Midbrain (tissue), 1 donor: Measurements from ENCODE around the gene FGF12.

ENCODE experiments used
- DNase-seq: peaks from one replicate; lab custom pipeline; 2025; lab: John Stamatoyannopoulos, UW

The FGF12 gene

DNA sequence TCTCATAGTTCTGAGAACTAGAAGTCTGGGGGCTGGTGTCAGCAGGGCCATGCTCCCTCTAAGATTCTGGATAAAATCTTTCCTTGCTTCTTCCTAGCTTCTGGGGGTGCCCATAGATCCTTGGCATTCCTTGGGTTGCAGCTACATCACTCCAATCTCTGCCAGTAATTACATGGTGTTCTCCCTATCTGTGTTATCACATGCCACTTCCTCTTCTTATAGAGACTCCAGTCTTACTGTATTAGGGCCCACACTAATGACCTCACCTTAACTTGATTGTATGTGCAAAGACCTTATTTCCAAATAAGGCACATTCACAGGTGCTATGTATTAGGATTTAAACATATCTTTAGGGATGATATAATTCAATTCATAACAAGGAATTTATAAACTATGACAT is 618.5 kb downstream of the FGF12 start:
- DNase-seq: no peak

DNA sequence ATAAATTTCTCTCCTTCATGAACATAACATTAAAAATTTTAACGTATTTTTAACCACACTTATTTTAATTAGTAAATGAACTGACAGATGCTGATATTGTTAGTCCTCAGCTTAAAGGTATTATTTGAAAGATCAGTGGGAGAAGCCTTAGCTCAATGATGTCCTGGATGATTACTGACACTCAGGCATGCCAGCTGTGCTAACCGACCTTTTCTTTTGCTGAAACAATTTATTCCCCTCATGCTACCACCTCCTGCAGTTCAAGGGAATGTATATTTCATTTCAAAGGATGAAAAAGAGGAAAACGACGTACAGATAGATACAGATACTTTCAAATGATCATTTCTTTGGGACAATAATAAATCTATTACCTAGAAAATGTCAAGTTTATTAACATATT is 620.8 kb downstream of the FGF12 start:
- no peak for DNase-seq

DNA sequence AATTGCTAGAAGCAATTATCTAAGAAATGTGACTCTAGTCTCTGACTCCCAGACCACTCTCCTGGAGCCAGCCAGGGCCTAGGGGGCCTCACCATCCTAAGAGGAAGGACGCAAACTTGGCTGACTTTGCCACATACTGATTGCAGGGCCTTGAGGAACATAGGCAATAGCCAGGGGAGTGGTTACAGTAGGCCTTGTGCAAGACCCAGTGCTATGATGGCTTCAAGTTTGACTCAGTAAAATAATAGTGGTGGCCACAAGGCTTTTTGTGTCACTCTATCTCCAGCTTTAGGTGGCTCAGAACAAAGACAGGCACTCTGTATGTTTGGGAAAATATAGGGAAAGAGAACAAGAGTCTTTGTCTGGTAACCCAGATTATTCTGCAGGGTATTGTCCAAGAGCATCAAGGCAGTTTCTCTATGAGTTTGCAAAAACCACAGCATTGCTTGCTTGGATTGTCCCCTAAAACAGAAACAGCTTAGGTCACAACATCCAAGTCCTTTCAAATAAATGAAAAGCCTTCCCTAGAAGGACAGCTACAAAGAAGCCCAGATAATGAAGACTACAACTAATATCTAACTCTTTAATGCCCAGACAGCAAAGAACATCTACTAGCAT is 634.8 kb downstream of the FGF12 start:
- no peak for DNase-seq

GRCh38 chr3:192091831-192092230 is 635.5 kb downstream of the FGF12 start:
- DNase-seq: no peak

- DNase-seq: no peak
Observed at GRCh38 chr3:192090586-192090985, 636.8 kb downstream of the FGF12 start.
